Activated CD4-positive, alpha-beta T cell treated with anti-CD3 and anti-CD28 coated beads for 1 hour (primary cell): Measurements from ENCODE around the gene HNRNPR.
"Not testable (repeated sequence)": the region's sequence is repeated elsewhere in the genome, so short reads cannot be mapped to it uniquely, and the experiment has no call there.

Experiments used
- DNase-seq: peaks from one replicate; pipeline ENCODE4 v3.0.0-alpha.2; 2020

HNRNPR gene

DNA sequence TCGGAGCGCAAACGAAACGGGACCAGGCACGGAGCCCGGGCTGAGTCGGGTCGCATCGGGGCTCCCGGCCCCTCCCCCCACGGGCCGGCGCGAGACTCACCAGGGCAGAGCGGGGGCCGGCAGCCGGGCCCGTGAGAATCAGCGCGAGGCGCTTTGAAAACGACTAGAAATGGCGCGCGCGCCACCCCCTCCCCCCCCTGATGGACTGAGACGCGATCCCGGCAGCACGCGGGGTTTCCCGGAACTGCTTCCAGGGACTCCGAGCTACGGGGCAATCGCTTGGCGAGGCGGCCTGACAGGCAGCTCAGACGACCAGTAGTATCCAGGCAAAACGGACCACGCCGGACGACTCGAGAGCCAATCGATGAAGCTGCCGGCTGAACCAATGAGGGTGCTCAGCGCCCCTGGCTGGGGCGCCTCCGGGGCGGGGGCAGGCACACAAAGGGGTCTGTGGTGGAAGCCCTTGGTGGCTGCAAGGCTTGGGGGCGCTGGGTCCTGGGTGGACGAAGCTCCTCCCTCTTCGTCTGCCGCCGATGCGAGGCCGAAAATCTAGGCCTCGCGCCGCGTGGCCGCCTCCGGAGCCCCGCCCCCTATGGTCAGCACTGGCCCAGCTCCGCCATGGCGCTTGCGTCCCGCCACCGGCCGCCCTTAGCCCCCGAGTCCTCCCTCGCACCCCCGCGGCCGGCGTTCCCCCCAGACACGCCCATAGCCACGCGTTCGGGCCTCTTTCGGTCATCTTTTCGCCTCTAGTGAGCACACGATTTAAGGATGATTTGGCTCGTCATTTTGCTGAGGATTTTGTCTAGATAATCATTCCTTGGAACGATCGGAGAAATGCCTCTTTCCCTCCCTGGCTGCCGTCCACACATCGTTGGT lies at the start of gene HNRNPR:
HNRNPR (minus strand) TSS at position 174 of the 876 bp plus-strand sequence. CDS start 3,276 bp downstream, outside the sequence.
- DNase-seq = peak; percentile 98

DNA sequence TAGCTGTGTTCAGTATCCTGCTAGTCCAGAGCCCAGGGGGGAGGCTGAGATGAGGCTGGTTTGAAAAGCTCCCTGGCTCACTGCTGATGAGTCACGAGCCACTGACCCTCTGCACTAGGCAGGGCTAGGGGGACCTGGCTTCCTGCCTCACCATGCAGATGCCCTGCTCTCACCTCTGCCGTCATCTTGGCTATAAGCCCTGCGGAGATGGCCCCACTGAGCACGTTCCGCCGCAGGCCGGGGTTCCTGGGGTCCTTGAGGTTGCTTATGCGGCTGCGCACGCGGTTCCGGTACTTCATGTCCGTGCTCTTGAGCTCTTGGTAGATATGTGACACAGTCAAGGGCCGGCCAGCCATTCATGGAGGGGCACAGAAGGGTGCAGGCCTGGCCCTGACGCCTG lies 49.6 kb upstream of the HNRNPR start:
- DNase-seq = no peak

DNA sequence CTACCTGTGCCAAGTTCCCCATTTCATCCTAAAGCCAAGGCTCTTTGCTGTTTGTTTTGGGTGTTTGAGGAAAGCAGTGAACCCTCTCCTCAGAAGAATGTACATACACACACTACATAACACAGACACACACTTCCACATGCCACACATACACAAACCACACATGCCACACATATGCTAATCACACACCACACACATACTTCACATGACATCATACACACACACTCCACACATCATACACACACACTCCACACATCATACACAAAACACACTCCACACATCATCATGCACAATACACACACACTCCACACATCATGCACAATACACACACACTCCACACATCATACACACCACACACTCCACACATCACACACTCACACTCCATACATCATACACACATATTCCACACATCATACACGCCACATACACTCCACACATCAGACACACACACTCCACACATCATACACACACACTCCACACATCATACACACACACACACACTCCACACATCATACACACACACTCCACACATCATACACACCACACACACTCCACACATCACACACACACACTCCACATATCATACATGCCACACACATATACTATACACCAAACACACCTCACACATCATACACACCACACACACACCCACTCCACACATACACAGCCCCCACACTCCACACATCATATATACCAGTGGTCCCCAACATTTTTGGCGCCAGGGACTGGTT lies 48.2 kb upstream of the HNRNPR start:
- DNase-seq = no peak

DNA sequence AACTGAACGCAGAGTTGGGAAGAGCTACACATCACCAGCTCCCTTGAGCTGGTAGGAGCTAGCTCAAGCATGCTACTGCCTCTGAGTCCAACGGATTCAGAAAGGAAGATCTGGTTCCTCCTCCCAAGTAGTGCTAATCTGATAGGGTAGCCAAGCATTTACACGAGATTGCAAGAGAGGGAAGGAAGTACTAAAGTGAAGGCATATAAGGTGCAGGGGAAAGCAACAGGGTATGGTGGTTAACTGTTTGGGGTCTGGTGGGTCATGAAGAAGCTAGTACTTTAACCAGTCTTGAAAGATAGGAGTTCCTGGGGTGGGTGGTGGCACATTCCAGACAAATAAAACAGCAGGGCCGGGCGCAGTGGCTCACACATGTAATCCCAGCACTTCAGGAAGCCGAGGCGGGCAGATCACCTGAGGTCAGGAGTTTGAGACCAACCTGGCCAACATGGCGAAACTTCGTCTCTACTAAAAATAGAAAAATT lies 45.8 kb upstream of the HNRNPR start:
- no peak for DNase-seq

DNA sequence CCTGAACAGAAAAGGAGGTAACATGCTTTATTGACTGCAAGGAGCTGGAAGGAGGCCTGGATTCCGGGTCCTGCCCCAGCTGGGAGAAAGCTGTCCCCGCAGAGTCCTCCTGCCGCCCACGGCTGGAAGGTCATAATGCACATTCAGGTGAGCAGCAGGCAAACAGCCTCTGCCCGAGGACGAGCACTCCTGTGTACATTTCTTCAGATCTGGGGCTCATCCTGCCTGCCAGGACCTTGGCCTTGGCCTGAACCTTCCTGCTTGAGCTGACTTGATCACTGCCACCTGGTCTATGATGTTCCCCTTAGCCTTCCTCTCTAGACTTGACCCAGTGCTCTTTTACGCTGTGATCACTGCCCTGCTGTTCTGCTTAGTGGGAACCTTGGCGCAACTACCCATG lies 43.4 kb upstream of the HNRNPR start:
- no peak for DNase-seq

DNA sequence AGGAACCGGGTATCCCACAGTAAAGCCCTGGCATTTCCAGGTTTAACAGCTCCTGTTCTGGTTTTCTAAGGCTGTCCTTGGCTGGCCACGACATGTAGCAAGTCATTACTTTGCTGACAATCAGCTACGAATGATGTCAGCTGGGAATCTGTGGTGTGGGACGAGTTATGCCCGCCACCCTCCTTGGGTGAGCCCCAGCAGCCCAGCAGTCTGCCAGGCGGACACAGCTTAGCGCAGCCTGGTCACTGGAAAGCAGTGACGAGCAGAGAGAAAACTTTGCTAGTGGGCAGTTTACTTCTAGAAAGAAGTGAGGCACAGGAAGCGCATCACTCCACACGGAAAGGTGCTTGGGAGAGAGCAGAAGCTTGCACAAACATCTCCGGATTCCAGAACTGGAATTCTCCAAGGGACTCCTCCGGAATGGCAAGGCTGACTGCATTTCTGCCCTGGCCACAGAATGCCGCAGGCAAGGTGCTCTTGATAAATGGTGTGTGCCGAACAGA lies 41.1 kb upstream of the HNRNPR start:
- DNase-seq = no peak

DNA sequence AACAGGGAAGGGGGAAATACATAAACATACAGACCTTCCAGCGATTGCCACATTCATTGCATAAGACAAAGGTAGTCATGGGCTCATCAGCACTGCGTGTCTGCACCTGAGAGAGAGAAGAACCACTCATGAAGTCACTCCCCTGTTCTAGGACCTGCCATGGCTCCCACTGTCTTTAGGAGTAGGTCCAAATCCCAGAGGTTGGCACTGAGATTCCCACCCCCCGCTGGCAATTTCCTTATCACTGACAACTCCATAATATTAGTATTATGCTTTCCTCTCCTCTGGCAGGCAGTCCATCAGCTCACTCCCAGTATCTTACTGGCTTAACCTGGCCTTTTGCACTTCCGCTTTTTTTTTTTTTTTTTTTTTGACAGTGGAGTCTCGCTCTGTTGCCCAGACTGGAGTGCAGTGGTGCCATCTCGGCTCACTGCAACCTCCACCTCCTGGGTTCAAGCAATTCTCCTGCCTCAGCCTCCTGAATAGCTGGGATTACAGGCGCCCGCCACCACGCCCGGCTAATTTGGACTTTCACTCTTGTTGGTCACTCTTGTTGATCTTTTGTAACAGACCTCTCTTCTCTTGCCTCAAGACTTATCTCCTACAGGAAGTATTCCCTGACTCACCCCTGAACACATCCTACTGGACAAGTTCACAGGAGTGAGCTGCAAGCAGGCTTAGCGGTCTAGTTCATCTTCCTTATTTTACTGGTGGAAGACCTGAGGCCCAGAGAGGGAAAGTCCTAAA lies 40.4 kb upstream of the HNRNPR start:
- DNase-seq = no peak

DNA sequence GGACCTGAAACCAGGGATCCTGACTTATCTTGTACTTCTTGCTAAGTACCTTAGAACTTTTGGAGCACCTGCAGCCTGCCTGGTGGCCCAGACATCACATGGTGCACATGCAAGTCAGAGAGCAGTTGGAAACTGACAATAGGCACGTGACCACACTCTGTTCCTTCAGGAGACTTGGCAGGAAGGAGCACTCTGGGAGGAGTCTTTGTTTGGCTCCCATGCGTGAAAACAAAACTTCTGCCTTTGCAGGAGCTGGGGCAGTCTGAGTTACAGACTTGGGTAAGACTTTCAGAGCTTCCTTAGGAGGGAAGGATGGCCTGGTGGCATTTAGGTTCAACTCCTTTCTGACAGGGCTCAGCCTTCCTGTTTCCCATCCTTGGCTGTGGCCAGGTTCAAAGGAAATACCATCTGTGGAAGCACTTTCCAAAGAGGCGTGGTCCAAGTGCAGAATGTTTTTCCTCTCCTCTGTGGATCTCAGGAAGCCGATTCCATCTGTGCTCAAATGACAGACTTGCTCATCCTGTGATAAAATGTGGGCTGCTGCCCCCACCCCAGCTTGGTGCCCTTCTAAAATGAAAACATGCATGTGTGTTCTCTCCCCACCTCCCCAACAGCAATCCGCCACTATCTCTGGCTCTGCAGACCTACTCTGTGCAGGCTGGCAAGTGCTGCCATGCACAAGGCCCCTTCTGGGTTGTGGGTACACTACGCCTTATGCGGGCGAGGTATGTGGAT lies 39.7 kb upstream of the HNRNPR start:
- DNase-seq = no peak

DNA sequence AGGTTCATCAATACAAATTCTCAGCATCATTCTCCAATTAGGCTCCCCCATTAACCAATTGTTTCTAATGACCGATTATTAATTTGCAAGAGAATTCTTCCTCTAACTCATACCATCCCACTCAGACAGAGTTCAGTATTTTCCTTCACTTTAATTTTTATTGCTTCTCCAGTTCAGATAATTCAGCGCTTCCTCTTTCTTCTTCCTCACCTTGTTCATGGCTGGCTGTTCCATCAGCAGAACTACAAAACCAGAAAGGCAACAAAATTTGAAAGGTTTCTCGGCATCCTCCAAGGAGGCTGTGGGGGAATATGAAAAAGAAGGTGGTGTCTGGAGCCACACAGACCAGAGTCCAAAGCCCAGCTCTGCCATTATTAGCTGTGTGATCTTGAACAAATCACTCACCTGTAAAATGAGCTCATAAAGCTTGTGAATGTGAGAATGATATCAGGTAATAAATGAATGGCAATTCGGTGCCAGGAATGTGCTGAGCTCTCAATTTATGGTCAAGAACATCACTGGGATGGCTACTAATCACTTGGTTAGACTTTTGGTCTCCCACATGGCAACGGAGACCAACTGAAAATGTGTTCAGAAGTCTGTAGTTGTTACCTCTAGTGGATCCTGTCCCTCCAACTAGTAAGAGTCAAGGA lies 37.3 kb upstream of the HNRNPR start:
- no peak for DNase-seq

DNA sequence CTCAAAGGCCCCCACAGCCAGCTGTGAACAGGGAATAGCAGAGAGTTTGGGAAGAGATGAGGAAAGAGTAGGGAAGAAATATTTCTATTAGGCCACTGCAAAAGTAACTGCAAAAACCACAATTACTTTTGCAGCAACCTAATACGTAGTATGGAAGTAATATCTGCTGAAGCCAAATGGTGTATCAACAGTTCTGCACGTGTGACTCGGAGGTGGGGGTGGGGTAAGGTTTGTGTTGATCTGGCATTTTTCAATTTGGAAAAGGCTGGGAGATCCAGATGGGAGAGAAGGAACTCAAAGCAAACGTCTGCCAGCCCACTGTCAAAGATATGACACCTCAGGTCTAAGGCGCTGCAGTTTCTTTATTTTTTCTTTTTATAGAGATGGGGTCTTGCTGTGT lies 36.6 kb upstream of the HNRNPR start:
- DNase-seq = no peak

DNA sequence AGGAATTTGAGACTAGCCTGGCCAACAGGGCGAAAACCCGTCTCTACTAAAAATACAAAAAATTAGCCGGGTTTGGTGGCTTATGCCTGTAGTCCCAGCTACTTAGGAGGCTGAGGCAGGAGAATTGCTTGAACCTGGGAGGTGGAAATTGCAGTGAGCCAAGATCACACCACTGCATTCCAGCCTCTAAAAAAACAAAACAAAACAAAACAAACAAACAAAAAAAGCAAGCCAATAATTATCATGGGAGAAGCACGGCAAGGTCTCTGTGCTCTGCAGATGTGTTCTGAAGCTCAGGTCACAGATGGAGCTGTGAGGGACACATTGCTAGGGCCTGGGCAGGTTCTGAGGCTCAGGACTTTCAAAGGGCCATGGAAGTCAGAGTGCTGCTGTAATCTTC lies 36.2 kb upstream of the HNRNPR start:
- DNase-seq = not testable (repeated sequence)

DNA sequence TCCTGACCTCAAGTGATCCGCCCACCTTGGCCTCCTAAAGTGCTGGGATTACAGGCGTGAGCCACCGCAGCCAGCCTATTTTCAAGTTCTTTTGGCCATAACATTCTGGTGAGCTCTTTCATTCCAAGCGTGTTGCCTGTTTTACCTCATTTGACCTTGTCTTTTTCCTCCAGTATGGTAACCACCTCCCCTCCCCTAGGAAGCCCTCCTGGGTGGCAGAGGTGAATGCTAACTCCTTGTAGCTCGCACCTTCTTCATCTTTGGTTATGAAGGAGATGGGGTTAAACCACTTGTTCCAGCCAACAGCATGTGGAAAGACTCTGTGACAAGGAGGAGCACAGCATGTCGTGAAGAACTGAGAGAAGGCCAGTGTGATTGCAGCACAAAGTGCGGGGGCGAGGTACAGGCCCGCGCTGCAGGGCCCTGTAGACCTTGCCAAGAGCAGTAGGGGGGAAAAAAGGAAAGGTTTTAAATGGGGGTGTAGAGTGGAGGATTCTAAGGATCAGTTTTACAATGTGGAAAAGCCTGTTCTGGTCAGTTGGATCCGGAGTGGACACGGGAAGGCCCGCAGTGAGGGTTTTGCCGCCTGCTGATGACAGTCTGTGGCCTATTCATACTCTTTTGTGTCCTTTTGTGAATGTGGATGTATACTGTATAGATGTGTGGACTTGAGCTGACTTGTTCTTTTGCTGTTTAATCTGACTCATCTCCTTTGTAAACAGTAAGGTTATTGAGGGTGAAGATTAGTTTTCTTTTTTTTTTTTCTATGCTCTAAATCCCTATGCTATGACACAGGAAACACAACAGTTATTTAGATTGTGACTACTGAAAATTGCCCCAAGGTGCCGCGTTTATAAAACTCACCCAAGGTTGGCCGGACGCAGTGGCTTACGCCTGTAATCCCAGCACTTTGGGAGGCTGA lies 33.1 kb upstream of the HNRNPR start:
- DNase-seq = no peak

DNA sequence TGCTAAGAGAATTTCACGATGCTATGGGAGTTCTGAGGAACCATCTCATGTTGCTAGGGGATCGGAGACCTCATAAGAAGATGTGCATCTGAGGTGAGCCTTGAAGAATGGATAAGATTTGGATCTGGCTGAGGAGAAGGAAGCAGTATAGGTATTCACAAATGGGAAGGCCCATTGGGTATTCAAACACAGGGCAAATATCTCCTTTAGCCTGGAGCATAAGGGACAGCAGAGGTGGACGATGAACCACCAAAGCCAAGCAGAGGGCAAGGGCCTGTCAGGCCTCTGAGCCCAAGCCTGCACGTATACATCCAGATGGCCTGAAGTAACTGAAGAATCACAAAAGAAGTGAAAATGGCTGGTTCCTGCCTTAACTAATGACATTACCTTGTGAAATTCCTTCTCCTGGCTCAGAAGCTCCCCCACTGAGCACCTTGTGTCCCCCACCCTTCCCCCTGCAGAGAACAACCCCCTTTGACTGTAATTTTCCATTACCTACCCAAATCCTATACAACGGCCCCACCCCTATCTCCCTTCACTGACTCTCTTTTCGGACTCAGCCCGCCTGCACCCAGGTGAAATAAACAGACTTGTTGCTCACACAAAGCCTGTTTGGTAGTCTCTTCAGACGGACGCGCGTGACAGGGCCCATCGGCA lies 30.1 kb upstream of the HNRNPR start:
- DNase-seq = not testable (repeated sequence)

DNA sequence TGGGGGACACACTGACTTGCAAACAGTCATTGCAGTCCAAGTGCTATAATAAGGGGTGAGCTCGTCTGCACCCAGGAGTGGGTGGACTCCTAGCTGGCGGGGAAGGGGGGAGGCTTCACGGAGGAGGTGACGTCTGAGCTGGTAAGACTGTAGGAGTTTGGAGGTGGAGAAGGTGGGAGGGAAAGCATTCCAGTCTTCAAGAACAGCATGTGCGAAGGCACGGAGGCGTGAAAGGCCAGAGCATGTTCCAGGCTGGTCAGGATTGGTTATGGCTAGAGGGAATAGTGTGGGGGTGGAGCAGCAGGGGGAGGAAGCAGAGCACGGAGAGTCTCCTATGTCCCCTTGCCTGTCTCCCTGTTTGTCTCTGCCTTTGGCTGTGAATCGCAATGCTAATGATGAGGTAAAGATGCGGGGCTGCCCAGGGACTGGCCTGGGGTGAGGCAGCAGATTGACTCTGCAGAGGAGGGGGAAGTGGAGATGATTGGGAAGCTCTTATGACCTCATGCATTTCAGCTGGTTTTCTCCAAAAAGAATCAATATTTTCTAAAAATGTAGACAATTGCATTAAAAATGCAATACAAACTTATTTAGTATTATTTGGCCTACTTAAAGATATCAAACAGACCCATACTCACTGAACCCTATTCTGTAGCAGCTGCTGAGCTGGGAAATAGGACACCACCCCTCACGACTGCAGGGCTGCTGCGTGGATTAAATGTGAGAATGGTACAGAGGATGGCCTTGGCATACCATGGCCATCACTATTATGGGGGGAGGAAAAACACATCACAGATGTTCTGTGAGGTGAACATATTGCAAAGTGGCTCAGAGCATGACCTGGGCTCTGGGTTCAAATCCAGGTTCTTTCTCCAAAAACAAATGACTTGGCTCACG lies 28.1 kb upstream of the HNRNPR start:
- no peak for DNase-seq

DNA sequence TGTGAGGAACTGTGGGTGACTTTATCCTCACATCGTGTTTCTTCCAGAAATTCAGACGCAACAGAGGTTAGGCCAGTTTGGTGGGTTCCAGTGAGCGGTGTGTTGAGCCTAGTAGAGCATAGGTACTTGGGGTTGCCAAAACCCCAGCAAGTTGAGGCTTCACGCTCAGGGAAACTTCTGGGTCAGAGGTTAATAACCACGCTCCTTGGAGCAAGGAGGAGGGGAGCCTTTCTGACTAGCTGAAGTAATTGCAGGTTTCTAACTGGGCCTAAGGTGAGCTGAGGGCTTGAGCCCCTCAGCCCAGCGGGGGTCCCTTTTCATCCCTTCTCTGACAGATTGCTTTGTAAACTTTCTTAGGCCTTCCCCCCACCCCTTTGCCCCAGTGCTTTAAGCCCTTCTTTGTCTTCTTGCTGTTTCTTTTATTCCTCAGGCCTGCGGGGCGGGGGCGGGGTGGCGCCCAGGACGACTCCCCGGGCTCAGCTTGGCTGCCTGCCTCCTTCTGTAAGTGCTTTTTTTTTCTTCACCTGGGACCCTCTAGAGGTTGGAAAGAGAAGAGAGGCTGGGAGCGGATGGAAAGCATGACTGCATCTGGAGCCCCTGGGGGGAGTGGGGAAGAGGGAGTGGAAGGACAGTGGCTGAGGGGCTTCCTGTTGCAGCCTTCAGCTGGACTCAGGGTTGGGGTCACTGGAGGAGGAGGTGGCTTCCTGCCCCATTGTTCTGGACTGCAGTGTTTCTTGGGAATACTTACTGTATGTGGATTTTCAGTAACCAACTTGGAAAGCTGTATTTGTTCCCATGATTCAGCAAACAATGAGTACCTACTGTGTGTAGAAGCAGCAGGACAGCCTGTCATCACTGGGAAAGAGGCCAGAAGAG lies 26.9 kb upstream of the HNRNPR start:
- DNase-seq = no peak

DNA sequence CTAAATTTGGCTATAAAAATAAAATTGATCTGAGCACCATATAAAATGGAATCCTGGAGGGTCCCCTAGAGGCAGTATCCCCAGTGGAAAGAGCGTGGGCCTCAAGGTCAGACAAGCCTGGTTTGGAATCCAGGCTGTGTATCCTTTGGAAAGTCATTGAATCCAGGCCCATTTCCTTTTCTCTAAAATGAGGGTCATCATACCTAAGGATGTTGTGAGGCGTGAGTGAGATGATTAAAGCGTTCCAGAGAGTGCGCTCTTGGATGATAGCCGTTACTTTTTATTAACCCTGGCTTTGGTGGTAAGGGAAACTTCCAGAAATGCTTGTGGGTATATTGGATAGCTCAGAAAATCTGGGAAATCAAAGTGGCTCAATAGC lies 26.2 kb upstream of the HNRNPR start:
- DNase-seq = no peak

DNA sequence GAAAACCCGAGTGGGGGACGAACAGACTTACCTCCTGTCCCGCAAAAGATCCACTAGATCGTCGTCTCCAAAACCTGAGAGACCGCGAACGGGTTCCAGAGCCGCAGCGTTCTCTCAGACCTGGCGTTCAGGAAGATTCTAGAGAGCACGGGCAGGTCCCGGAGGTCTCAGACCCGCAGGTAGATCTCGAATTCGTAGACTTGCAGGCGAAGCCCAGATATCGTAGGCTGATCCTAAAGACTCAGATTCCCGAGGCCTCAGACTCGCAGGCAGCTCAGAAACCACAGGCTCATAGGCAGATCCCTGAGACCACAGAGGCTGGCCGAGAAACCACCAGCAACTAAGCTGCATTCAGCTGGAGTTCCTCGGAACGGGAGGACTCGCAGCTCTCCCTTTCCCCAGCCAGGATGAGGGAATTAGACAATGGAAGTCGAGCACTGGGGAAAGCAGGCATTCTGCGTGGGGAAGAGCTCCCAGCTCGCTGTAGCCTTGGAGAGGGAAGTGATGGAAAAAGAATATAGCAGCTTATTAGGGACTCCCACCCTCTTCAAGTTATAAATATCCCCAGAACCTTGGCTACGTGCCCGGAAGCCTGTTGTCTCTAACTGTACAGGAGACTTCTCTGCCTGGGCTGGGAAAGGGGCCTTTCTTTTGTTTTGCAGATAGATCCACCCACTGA lies 25.4 kb upstream of the HNRNPR start, which contains the start of gene ZNF436:
ZNF436 (minus strand) TSS at position 502 of the 679 bp plus-strand sequence. CDS start 1,831 bp downstream, outside the sequence.
- peak; percentile 11 for DNase-seq
